OCI-LY7 (cell line): ENCODE measurements around the gene ZNF213. TPM values are rescaled to one million over a fixed set of nuclear protein-coding genes. Genes with fewer than 3 reads are reported as not detected.
A peak's percentile ranks its signal among the peaks of the same experiment; 100 is the strongest.

Experiments
- Bru-seq: library from RNA; stranded (reverse); fragments of 400-500 nt; gene quantifications from one replicate; lab custom pipeline; 2021; lab: Mats Ljungman, UMichigan
- BruChase-seq, 2 experiments: library from RNA; stranded (reverse); fragments of 400-500 nt; gene quantifications; one replicate each; lab custom pipeline; 2021; lab: Mats Ljungman, UMichigan
- BruUV-seq: library from RNA; stranded (reverse); fragments of 400-500 nt; replicated peaks from 2 replicates; lab custom pipeline; 2021; lab: Mats Ljungman, UMichigan
- CTCF ChIA-PET: fragments of 300-600 bp; sonication (Branson Sonifier 250); formaldehyde crosslinking; loops from one replicate; lab custom pipeline; 2022; ENCODE audit warnings: antibody characterized with exemption; ENCODE audit not compliant: unreplicated experiment; lab: Charles Lee
- POLR2A ChIA-PET: fragments of 300-600 bp; sonication (Branson Sonifier 250); formaldehyde crosslinking; loops from one replicate; lab custom pipeline; 2022; ENCODE audit warnings: antibody characterized with exemption; lab: Charles Lee
- DNase-seq: peaks from one replicate; pipeline ENCODE4 v3.0.0-alpha.2; 2015; ENCODE audit warnings: low spot score
- H2AFZ ChIP-seq: fragments of 200-600 bp; sonication (generic), shearing (Covaris generic); 2 replicates; pipeline ENCODE4 v1.6.1; 2014; ENCODE audit warnings: mild to moderate bottlenecking, antibody characterized with exemption, low read length, moderate library complexity
- H3K27ac ChIP-seq: fragments of 200-600 bp; sonication (generic); 2 replicates; pipeline ENCODE4 v1.5.1; 2014; ENCODE audit warnings: mixed run types, low read depth, mild to moderate bottlenecking, moderate library complexity, low read length, inconsistent platforms; ENCODE audit not compliant: poor library complexity, severe bottlenecking
- H3K36me3 ChIP-seq: fragments of 200-600 bp; sonication (generic); 2 replicates; pipeline ENCODE4 v1.6.1; 2014; ENCODE audit warnings: mild to moderate bottlenecking, antibody characterized with exemption, low read length, moderate library complexity, mixed read lengths; ENCODE audit not compliant: insufficient read depth
- H3K4me1 ChIP-seq: fragments of 200-600 bp; sonication (generic); 2 replicates; pipeline ENCODE4 v1.5.1; 2014; ENCODE audit warnings: mild to moderate bottlenecking, low read length; ENCODE audit not compliant: insufficient read depth, poor library complexity, severe bottlenecking
- H3K4me2 ChIP-seq: fragments of 200-600 bp; sonication (generic); 2 replicates; pipeline ENCODE4 v1.6.1; 2014; ENCODE audit warnings: mild to moderate bottlenecking, low read length
- H3K4me3 ChIP-seq: fragments of 200-600 bp; sonication (generic); 2 replicates; pipeline ENCODE4 v1.5.1; 2014; ENCODE audit warnings: mild to moderate bottlenecking, low read depth, low read length; ENCODE audit not compliant: poor library complexity, severe bottlenecking
- H3K79me2 ChIP-seq: fragments of 200-600 bp; sonication (generic); 2 replicates; pipeline ENCODE4 v1.6.1; 2016; ENCODE audit warnings: low read depth, mild to moderate bottlenecking, low read length, moderate library complexity, mixed read lengths; ENCODE audit not compliant: insufficient read depth
- H3K9me2 ChIP-seq: fragments of 200-600 bp; sonication (generic); 2 replicates; pipeline ENCODE4 v1.6.1; 2016; ENCODE audit warnings: mild to moderate bottlenecking, low read length, mixed read lengths; ENCODE audit not compliant: insufficient read depth
- H3K9me3 ChIP-seq: fragments of 200-600 bp; sonication (generic); 2 replicates; pipeline ENCODE4 v1.6.1; 2014; ENCODE audit warnings: mild to moderate bottlenecking, mixed run types, low read length, mixed read lengths
- H4K20me1 ChIP-seq: fragments of 200-600 bp; sonication (generic); 2 replicates; pipeline ENCODE4 v1.6.1; 2014; ENCODE audit warnings: mild to moderate bottlenecking, antibody characterized with exemption, low read length, moderate library complexity, mixed read lengths; ENCODE audit not compliant: insufficient read depth
- EZH2phosphoT487 ChIP-seq: fragments of 200-600 bp; sonication (generic); IDR thresholded peaks from 2 replicates; pipeline ENCODE4 v1.6.1; 2018; ENCODE audit warnings: low read depth, borderline replicate concordance, mild to moderate bottlenecking, mixed run types, antibody characterized with exemption, low read length, moderate library complexity, mixed read lengths
- intact Hi-C: fragments of 100-400 bp; cut with micrococcal nuclease; formaldehyde crosslinking; loops from one replicate; pipeline ENCODE4 v1.10.0; 2022; ENCODE audit not compliant: unreplicated experiment
- long read RNA-seq: library from polyadenylated mRNA; stranded (forward); transcript quantifications from one replicate; pipeline ENCODE4 v2.0.0, GENCODE V29; 2022
- total RNA-seq, 2 experiments: library from RNA; depleted of rRNA in 1 of 2; stranded (reverse); fragments of >200 nt in 1 of 2; shearing (Covaris generic) in 1 of 2; gene quantifications; 2 replicates each; pipeline ENCODE4 v1.2.3, GENCODE V29; 2014 to 2022
- TF ChIP-seq, protein P1 (sequence below): fragments of 200-600 bp; sonication (generic); conservative IDR thresholded peaks from 2 replicates; pipeline ENCODE4 v1.5.1; 2014; ENCODE audit warnings: mild to moderate bottlenecking, antibody characterized with exemption, low read length, moderate library complexity, mixed read lengths

ZNF213 gene
- total RNA-seq (2014; rRNA removed; shearing (Covaris generic)) = 3.4 and 4.8 TPM in 2 replicates
- 8.5 and 9.1 TPM in 2 replicates for total RNA-seq (2022)
- Bru-seq, nascent RNA = percentile 40 among the genes with signal in this experiment
- percentile 42 among the genes with signal in this experiment for BruChase-seq, experiment 1, labeled RNA remaining after a 6-hour chase
- BruChase-seq, experiment 2, labeled RNA remaining after a 2-hour chase = percentile 50 among the genes with signal in this experiment
- long read RNA-seq, transcript ZNF213-201 (6 exons, 3,313 nt) = major isoform, 5 of 129 reads
- long read RNA-seq, partial matches to known transcripts = 2 of 129 reads
- long read RNA-seq, other reads (novel, unspliced or antisense) = 119 of 129 reads

- BruUV-seq = TSS peak; percentile 81
- ChIA-PET CTCF (interaction anchor here (0.6 kb wide), 1 partner anchor 75 kb away, joined by 3 read pairs; no protein-coding TSS in a partner anchor), POLR2A (interaction anchor here (0.5 to 2.1 kb wide), 9 partner anchors 14 to 443 kb away, joined by 3 to 11 read pairs (median 4); partner anchors contain the start of gene HCFC1R1)
- Histone ChIP-seq H3K36me3 (peaks cover 27% of the 10 kb centered on the region), H3K9me3 (no peaks in the 10 kb centered on the region), H4K20me1 (0 out of 2 replicates have a peak, but pooled peaks cover 9% of the 10 kb centered on the region), H3K27ac (peak within 1 kb of the TSS; percentile 71), H3K4me2 (peak within 1 kb of the TSS; percentile 98), H3K79me2 (peaks cover 39% of the 10 kb centered on the region), H3K9me2 (no peaks in the 10 kb centered on the region), H3K4me1 (peaks cover 13% of the 10 kb centered on the region), H3K4me3 (peak within 1 kb of the TSS; percentile 79), H2AFZ (peak within 1 kb of the TSS; percentile 58)
- intact Hi-C loops = loop anchor here (1.0 kb wide), 1 partner anchor 16 kb away; no protein-coding TSS in a partner anchor
- TF ChIP-seq EZH2phosphoT487 = no peak
- TF ChIP-seq, protein P1, sequence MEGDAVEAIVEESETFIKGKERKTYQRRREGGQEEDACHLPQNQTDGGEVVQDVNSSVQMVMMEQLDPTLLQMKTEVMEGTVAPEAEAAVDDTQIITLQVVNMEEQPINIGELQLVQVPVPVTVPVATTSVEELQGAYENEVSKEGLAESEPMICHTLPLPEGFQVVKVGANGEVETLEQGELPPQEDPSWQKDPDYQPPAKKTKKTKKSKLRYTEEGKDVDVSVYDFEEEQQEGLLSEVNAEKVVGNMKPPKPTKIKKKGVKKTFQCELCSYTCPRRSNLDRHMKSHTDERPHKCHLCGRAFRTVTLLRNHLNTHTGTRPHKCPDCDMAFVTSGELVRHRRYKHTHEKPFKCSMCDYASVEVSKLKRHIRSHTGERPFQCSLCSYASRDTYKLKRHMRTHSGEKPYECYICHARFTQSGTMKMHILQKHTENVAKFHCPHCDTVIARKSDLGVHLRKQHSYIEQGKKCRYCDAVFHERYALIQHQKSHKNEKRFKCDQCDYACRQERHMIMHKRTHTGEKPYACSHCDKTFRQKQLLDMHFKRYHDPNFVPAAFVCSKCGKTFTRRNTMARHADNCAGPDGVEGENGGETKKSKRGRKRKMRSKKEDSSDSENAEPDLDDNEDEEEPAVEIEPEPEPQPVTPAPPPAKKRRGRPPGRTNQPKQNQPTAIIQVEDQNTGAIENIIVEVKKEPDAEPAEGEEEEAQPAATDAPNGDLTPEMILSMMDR = no peak
- DNase-seq = peak; percentile 98
Measured at GRCh38 chr16:3134338-3135125, at the start of gene ZNF213. Gene ZNF213, plus strand, starts transcription at chr16:3135029. Its CDS starts 2,252 bp downstream, at chr16:3137281.

DNA sequence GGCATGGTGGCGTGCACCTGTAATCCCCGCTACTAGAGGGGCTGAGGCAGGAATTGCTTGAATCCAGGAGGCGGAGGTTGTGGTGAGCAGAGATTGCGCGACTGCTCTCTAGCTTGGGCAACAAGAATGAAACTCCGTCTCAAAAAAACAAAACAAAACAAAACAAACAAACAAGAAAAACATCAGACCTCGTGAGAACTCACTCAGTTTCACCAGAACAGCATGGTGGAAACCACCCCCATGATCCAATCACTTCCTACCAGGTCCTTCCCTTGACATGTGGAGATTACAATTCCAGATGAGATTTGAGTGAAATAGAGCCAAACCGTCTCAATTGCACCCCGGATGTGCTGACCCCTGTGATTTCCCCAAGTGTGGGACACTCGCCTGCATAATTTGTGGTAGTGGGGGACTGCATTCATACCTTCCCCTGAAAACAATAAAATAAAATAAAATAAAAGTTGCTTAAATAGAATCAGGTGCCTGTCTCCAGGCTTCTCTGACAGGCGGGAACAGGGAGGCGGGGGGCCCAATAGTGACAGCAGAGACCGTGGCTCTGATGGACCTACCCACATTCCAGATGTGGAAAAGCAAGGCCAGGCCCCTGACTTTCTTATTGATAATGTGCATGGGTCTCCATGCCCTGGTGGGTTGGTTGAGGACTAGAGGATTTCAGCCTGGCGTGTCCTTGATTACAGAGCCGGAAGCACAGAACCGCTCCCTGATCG, 48.8 kb upstream of the ZNF213 start:
- no peaks in the 10 kb centered on the region for H3K4me1 ChIP-seq
- POLR2A ChIA-PET = interaction anchor here (1.3 kb wide), 1 partner anchor 10 kb away, joined by 3 read pairs; no protein-coding TSS in a partner anchor

More for the DNA sequence above, 48.8 kb upstream of the ZNF213 start:
- H3K79me2 ChIP-seq = no peaks in the 10 kb centered on the region
- H2AFZ ChIP-seq = no peak overlapping the region
- BruUV-seq = no TSS peak
- CTCF ChIA-PET = no interaction called here
- intact Hi-C loops = no loop called here
- no peak for DNase-seq
- no peak overlapping the region for H3K4me3 ChIP-seq
- H3K36me3 ChIP-seq = no peaks in the 10 kb centered on the region
- H3K4me2 ChIP-seq = no peak overlapping the region
- no peaks in the 10 kb centered on the region for H3K9me2 ChIP-seq
- no peak overlapping the region for H3K27ac ChIP-seq
- H3K9me3 ChIP-seq = no peaks in the 10 kb centered on the region
- H4K20me1 ChIP-seq = no peaks in the 10 kb centered on the region
- TF ChIP-seq, protein P1 = no peak
- TF ChIP-seq EZH2phosphoT487 = no peak
